ENCODE results near the gene IL1B. TPM values are rescaled to one million over a fixed set of nuclear protein-coding genes. Genes with fewer than 3 reads are reported as not detected.

IL1B gene
- total and polyA plus RNA-seq, 4 donors, result 0.25 to 3.1 (median 0.76) TPM

DNA sequence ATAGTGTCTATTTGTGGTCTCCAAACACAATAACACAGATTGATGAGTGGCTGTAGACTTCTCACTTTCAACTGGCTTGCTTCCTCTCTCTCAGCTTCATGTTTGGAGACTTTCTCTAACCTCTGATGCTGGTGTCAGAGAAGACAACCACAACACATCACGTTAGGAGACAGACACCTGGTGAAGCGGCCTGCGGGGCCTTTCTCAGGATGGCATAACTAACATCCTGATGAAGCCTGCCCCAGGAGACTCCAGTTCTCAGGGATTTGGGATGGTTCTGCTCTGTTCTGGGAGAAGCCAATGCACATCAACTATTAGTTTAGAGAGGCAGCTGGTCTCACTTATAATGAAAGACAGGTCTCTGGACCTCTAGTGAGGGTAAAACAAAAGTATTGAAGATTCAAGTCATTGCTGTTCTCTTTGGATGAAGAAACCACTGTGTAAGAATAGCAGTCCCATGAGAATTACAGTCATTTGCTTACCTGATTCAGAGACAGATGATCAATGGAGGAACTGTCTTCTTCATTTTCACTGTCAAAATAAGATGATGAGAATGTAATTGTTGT, 54.3 kb downstream of the IL1B start:
- H3K9ac ChIP-seq (ENCODE audit: low read depth in 1 of 2, low read length in 2 of 2), result no peak overlapping the region
- H3K27ac ChIP-seq (ENCODE audit: low read depth in 1 of 2, low read length in 2 of 2), result no peak overlapping the region
- no peaks in the 10 kb centered on the region for H3K9me3 ChIP-seq (ENCODE audit: control insufficient read depth in 4 of 4, low read length in 3 of 4)
- no peak overlapping the region for H3K4me3 ChIP-seq (ENCODE audit: low read depth in 1 of 3, low read length in 3 of 3)
- no peak for TF ChIP-seq RXRA (IDR thresholded peaks at IDR 0.05)
- TF ChIP-seq GABPA (IDR thresholded peaks at IDR 0.05 in 1 of 2, conservative IDR thresholded peaks at IDR 0.05 in 1 of 2), result no peak
- no peak for TF ChIP-seq NR2F2 (IDR thresholded peaks at IDR 0.05)
- TF ChIP-seq, protein P1, sequence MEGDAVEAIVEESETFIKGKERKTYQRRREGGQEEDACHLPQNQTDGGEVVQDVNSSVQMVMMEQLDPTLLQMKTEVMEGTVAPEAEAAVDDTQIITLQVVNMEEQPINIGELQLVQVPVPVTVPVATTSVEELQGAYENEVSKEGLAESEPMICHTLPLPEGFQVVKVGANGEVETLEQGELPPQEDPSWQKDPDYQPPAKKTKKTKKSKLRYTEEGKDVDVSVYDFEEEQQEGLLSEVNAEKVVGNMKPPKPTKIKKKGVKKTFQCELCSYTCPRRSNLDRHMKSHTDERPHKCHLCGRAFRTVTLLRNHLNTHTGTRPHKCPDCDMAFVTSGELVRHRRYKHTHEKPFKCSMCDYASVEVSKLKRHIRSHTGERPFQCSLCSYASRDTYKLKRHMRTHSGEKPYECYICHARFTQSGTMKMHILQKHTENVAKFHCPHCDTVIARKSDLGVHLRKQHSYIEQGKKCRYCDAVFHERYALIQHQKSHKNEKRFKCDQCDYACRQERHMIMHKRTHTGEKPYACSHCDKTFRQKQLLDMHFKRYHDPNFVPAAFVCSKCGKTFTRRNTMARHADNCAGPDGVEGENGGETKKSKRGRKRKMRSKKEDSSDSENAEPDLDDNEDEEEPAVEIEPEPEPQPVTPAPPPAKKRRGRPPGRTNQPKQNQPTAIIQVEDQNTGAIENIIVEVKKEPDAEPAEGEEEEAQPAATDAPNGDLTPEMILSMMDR (IDR thresholded peaks at IDR 0.05; ENCODE audit: low read depth, low read length, missing input control), result no peak
- no peak for TF ChIP-seq JUND (IDR thresholded peaks at IDR 0.05)
- WGBS, result 83% methylated on average over 3 of the region's 3 CpGs
- DNase-seq (ENCODE audit: low spot score), result no peak
- no peaks in the 10 kb centered on the region for H3K36me3 ChIP-seq (ENCODE audit: control insufficient read depth in 4 of 4, insufficient read depth in 3 of 4, low read depth in 1 of 4, low read length in 3 of 4)
- no peaks in the 10 kb centered on the region for H3K4me1 ChIP-seq (ENCODE audit: control insufficient read depth in 4 of 4, insufficient read depth in 4 of 4, low read length in 3 of 4)
- no peaks in the 10 kb centered on the region for H3K27me3 ChIP-seq (ENCODE audit: control insufficient read depth in 4 of 4, insufficient read depth in 4 of 4, low read length in 3 of 4)

Other genes with a start within 250 kb of the IL1B start
- gene SLC20A1, start 190.8 kb downstream of the IL1B start, total RNA-seq, result 10 to 100 TPM; 23.3 to 56.9 TPM
- gene SLC20A1, start 190.8 kb downstream of the IL1B start, polyA plus RNA-seq, result 10 to 100 TPM; 15.3 to 16.7 TPM
- 1 to 10 TPM in 1 of 2 donors, not detected in 1; 1.2 TPM for gene NT5DC4, start 115.8 kb downstream of the IL1B start, total RNA-seq
- not detected for gene NT5DC4, start 115.8 kb downstream of the IL1B start, polyA plus RNA-seq
- 10 to 100 TPM in 1 of 2 donors, not detected in 1; 15.9 TPM for gene CKAP2L, start 72.2 kb downstream of the IL1B start, total RNA-seq
- gene CKAP2L, start 72.2 kb downstream of the IL1B start, polyA plus RNA-seq, result under 1 TPM; 0.19 to 0.91 TPM
- gene IL1A, start 52.3 kb downstream of the IL1B start, total RNA-seq, result under 1 TPM in 1 of 2 donors, not detected in 1; 0.05 TPM
- not detected for gene IL1A, start 52.3 kb downstream of the IL1B start, polyA plus RNA-seq
- not detected for gene IL37, start 74.4 kb upstream of the IL1B start, total RNA-seq
- not detected for gene IL37, start 74.4 kb upstream of the IL1B start, polyA plus RNA-seq
- gene IL36G, start 141.2 kb upstream of the IL1B start, total RNA-seq, result not detected
- not detected for gene IL36G, start 141.2 kb upstream of the IL1B start, polyA plus RNA-seq
- gene IL36A, start 168.7 kb upstream of the IL1B start, total RNA-seq, result not detected
- gene IL36A, start 168.7 kb upstream of the IL1B start, polyA plus RNA-seq, result not detected
- not detected for gene IL36B, start 216.1 kb upstream of the IL1B start, total RNA-seq
- not detected for gene IL36B, start 216.1 kb upstream of the IL1B start, polyA plus RNA-seq
- not detected for gene IL36RN, start 222.4 kb upstream of the IL1B start, total RNA-seq
- not detected for gene IL36RN, start 222.4 kb upstream of the IL1B start, polyA plus RNA-seq
- gene IL1F10, start 231.2 kb upstream of the IL1B start, total RNA-seq, result not detected
- not detected for gene IL1F10, start 231.2 kb upstream of the IL1B start, polyA plus RNA-seq